NCI-H146 (cell line): ENCODE data around the gene MTA1.

Experiments
- DNase-seq: peaks from one replicate; lab custom pipeline; 2025; lab: John Stamatoyannopoulos, UW

MTA1 gene

GRCh38 chr14:105410642-105411016 is 9.0 kb upstream of the MTA1 start:
- DNase-seq = no peak

- peak; percentile 79 for DNase-seq
Observed at GRCh38 chr14:105411017-105411941, 8.3 kb upstream of the MTA1 start.

- DNase-seq = no peak
Observed at GRCh38 chr14:105411985-105412770, 7.4 kb upstream of the MTA1 start.

GRCh38 chr14:105412771-105413543 is 6.7 kb upstream of the MTA1 start:
- DNase-seq = peak; percentile 77

GRCh38 chr14:105413544-105413886 is 6.1 kb upstream of the MTA1 start:
- DNase-seq = no peak

- DNase-seq = peak; percentile 86
Observed at GRCh38 chr14:105414456-105415371, 4.9 kb upstream of the MTA1 start.

GRCh38 chr14:105415481-105416428 is 3.9 kb upstream of the MTA1 start:
- no peak for DNase-seq

- DNase-seq = no peak
Observed at GRCh38 chr14:105416671-105417070, 3.0 kb upstream of the MTA1 start.

GRCh38 chr14:105417690-105418121 is 1.9 kb upstream of the MTA1 start:
- DNase-seq = no peak

- DNase-seq = peak; percentile 77
Observed at GRCh38 chr14:105418269-105419194, 1.1 kb upstream of the MTA1 start.

GRCh38 chr14:105420101-105420973 is 710 bp downstream of the MTA1 start:
- DNase-seq = peak; percentile 23

- DNase-seq = no peak
Observed at GRCh38 chr14:105420974-105421674, 1.5 kb downstream of the MTA1 start.

GRCh38 chr14:105421723-105422615 is 2.3 kb downstream of the MTA1 start:
- no peak for DNase-seq

GRCh38 chr14:105422695-105423487 is 3.3 kb downstream of the MTA1 start:
- no peak for DNase-seq

GRCh38 chr14:105423488-105424195 is 4.0 kb downstream of the MTA1 start:
- no peak for DNase-seq
